CD8-positive, alpha-beta memory T cell (primary cell): ENCODE data around the gene PAAF1. TPM values are rescaled to one million over a fixed set of nuclear protein-coding genes. Genes with fewer than 3 reads are reported as not detected.

Experiments used
- CTCF ChIA-PET: fragments of 350-600 bp; sonication (Branson Sonifier 250); formaldehyde crosslinking; loops from one replicate; lab custom pipeline; 2021; ENCODE audit warnings: antibody characterized with exemption; lab: Charles Lee
- POLR2A ChIA-PET: fragments of 350-600 bp; sonication (Branson Sonifier 250); formaldehyde crosslinking; loops from one replicate; lab custom pipeline; 2021; ENCODE audit warnings: antibody characterized with exemption; lab: Charles Lee
- DNase-seq, 5 donors: peaks; one replicate each; pipeline versions ENCODE4 v3.0.0 to v3.0.0-alpha.2; 2020 to 2022; ENCODE audit warnings: mixed read lengths in 1 of 5
- H3K27ac ChIP-seq: one replicate; pipeline ENCODE4 v1.7.0; 2013; ENCODE audit warnings: low read depth, mild to moderate bottlenecking, low read length, moderate library complexity
- H3K27me3 ChIP-seq: 2 replicates; pipeline ENCODE4 v1.7.0; 2013; ENCODE audit warnings: low read length, mild to moderate bottlenecking; ENCODE audit not compliant: insufficient read depth, poor library complexity, severe bottlenecking
- H3K36me3 ChIP-seq: 2 replicates; pipeline ENCODE4 v1.7.0; 2013; ENCODE audit warnings: mild to moderate bottlenecking, low read length, moderate library complexity; ENCODE audit not compliant: insufficient read depth
- H3K4me1 ChIP-seq: 2 replicates; pipeline ENCODE4 v1.7.0; 2013; ENCODE audit warnings: mild to moderate bottlenecking, low read length, moderate library complexity; ENCODE audit not compliant: insufficient read depth
- H3K4me3 ChIP-seq: 2 replicates; pipeline ENCODE4 v1.7.0; 2013; ENCODE audit warnings: mild to moderate bottlenecking, low read length
- H3K9me3 ChIP-seq: 2 replicates; pipeline ENCODE4 v1.7.0; 2013; ENCODE audit warnings: mild to moderate bottlenecking, low read length
- H3K27ac Mint-ChIP-seq, 8 donors: one replicate each; pipeline ENCODE4 v1.8.0; 2020 to 2021; ENCODE audit warnings: mixed read lengths in 8 of 8, mild to moderate bottlenecking in 6 of 8, inconsistent platforms in 3 of 8, moderate library complexity in 3 of 8
- H3K27me3 Mint-ChIP-seq, 2 donors: one replicate each; pipeline ENCODE4 v1.8.0; 2020 to 2021; ENCODE audit warnings: mixed read lengths in 2 of 2, mild to moderate bottlenecking in 1 of 2, moderate library complexity in 1 of 2
- H3K36me3 Mint-ChIP-seq, 3 donors: one replicate each; pipeline ENCODE4 v1.8.0; 2020 to 2021; ENCODE audit warnings: mixed read lengths in 3 of 3, inconsistent platforms in 1 of 3, mild to moderate bottlenecking in 1 of 3
- H3K4me1 Mint-ChIP-seq, 3 donors: one replicate each; pipeline ENCODE4 v1.8.0; 2020 to 2021; ENCODE audit warnings: mixed read lengths in 3 of 3, inconsistent platforms in 1 of 3, mild to moderate bottlenecking in 1 of 3
- H3K4me3 Mint-ChIP-seq, 7 donors: one replicate each; pipeline ENCODE4 v1.8.0; 2020 to 2021; ENCODE audit warnings: mixed read lengths in 7 of 7, mild to moderate bottlenecking in 6 of 7, moderate library complexity in 4 of 7, inconsistent platforms in 2 of 7
- H3K9me3 Mint-ChIP-seq, 5 donors: one replicate each; pipeline ENCODE4 v1.8.0; 2020 to 2022; ENCODE audit warnings: mixed read lengths in 5 of 5, mild to moderate bottlenecking in 3 of 5, moderate library complexity in 2 of 5, inconsistent platforms in 1 of 5
- polyA plus RNA-seq: library from polyadenylated mRNA; unstranded; fragments of 300-500 nt; fragmentation: Illumina TruSeq; gene quantifications from one replicate; pipeline ENCODE4 v1.2.3, GENCODE V29; 2021
- total RNA-seq, 2 experiments: library from RNA; stranded (reverse); gene quantifications; one replicate each; pipeline ENCODE4 v1.2.3, GENCODE V29; 2021

Gene PAAF1
- total and polyA plus RNA-seq, 3 experiments from 2014 or later: 18.9 to 29.5 (median 27.1) TPM

- Mint-ChIP-seq H3K4me1 (no peaks in the 10 kb centered on the region), H3K4me3 (no peak overlapping the region), H3K27me3 (no peaks in the 10 kb centered on the region), H3K27ac (no peak overlapping the region), H3K9me3 (no peaks in the 10 kb centered on the region), H3K36me3 (peaks cover 7 to 8% (median 7%) of the 10 kb centered on the region in 3 donors)
- Histone ChIP-seq H3K27ac (no peak overlapping the region), H3K4me3 (no peak overlapping the region), H3K4me1 (no peaks in the 10 kb centered on the region), H3K9me3 (no peaks in the 10 kb centered on the region), H3K36me3 (no peaks in the 10 kb centered on the region), H3K27me3 (no peaks in the 10 kb centered on the region)
- CTCF ChIA-PET: no interaction called here
- DNase-seq: no peak
- POLR2A ChIA-PET: no interaction called here
These were observed 62.3 kb downstream of the PAAF1 start for GRCh38 chr11:73939096-73939495.

- peaks cover 0 to 1% of the 10 kb centered on the region in 2 donors for H3K27me3 Mint-ChIP-seq
- no peak overlapping the region for H3K4me3 Mint-ChIP-seq
- H3K4me1 ChIP-seq: no peaks in the 10 kb centered on the region
- CTCF ChIA-PET: no interaction called here
- no peaks in the 10 kb centered on the region for H3K36me3 ChIP-seq
- no peak for DNase-seq
- H3K27ac ChIP-seq: no peak overlapping the region
- no peaks in the 10 kb centered on the region for H3K27me3 ChIP-seq
- POLR2A ChIA-PET: no interaction called here
- no peak overlapping the region for H3K4me3 ChIP-seq
- peaks cover 2 to 8% (median 3%) of the 10 kb centered on the region in 3 donors for H3K36me3 Mint-ChIP-seq
- no peaks in the 10 kb centered on the region for H3K9me3 Mint-ChIP-seq
- no peaks in the 10 kb centered on the region for H3K9me3 ChIP-seq
- H3K27ac Mint-ChIP-seq: no peak overlapping the region
- H3K4me1 Mint-ChIP-seq: no peaks in the 10 kb centered on the region
These were observed 64.2 kb downstream of the PAAF1 start for GRCh38 chr11:73940801-73941570.

GRCh38 chr11:73942010-73942409 lies 65.2 kb downstream of the PAAF1 start:
- H3K4me3 ChIP-seq: no peak overlapping the region
- DNase-seq: no peak
- Mint-ChIP-seq H3K4me3 (no peak overlapping the region), H3K27me3 (peaks cover 0 to 1% of the 10 kb centered on the region in 2 donors), H3K27ac (no peak overlapping the region), H3K36me3 (peaks cover 2 to 8% (median 8%) of the 10 kb centered on the region in 3 donors), H3K9me3 (no peaks in the 10 kb centered on the region), H3K4me1 (no peaks in the 10 kb centered on the region)
- ChIA-PET POLR2A (no interaction called here), CTCF (no interaction called here)
- H3K36me3 ChIP-seq: no peaks in the 10 kb centered on the region
- H3K27ac ChIP-seq: no peak overlapping the region
- no peaks in the 10 kb centered on the region for H3K9me3 ChIP-seq
- no peaks in the 10 kb centered on the region for H3K4me1 ChIP-seq
- no peaks in the 10 kb centered on the region for H3K27me3 ChIP-seq

DNA sequence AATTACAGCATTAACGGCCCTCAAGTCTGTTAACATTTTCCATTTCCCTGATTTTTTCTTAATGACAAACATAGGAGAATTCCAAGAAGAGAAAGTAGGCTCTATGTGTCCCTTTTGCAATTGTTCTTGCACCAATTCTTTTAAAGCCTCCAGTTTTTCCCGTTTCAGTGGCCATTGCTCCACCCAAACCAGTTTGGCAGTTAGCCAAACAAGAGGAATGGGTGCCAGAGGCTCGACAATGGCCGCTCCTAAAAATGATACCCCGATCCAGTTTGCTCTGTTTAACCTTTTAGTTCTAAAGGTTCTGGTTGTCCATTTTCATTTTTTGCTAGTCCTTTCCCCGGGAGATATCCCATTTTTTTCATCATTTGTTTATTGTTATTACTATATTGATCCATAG lies 67.3 kb downstream of the PAAF1 start:
- CTCF ChIA-PET: no interaction called here
- no peaks in the 10 kb centered on the region for H3K9me3 ChIP-seq

GRCh38 chr11:73944901-73945300 lies 68.1 kb downstream of the PAAF1 start:
- H3K27me3 ChIP-seq: no peaks in the 10 kb centered on the region
- POLR2A ChIA-PET: no interaction called here
- H3K27me3 Mint-ChIP-seq: peaks cover 0 to 5% of the 10 kb centered on the region in 2 donors
- no peaks in the 10 kb centered on the region for H3K4me1 ChIP-seq
- H3K36me3 ChIP-seq: no peaks in the 10 kb centered on the region
- CTCF ChIA-PET: no interaction called here
- no peak overlapping the region for H3K4me3 Mint-ChIP-seq
- H3K9me3 ChIP-seq: no peaks in the 10 kb centered on the region
- no peak overlapping the region for H3K27ac ChIP-seq
- H3K27ac Mint-ChIP-seq: no peak overlapping the region
- no peak for DNase-seq
- peaks cover 2 to 13% (median 8%) of the 10 kb centered on the region in 3 donors for H3K36me3 Mint-ChIP-seq
- no peaks in the 10 kb centered on the region for H3K4me1 Mint-ChIP-seq
- no peak overlapping the region for H3K4me3 ChIP-seq
- H3K9me3 Mint-ChIP-seq: no peaks in the 10 kb centered on the region

More for the DNA sequence above, 67.3 kb downstream of the PAAF1 start:
- Mint-ChIP-seq H3K4me1 (no peaks in the 10 kb centered on the region), H3K4me3 (no peak overlapping the region), H3K27me3 (peaks cover 0 to 5% of the 10 kb centered on the region in 2 donors), H3K9me3 (no peaks in the 10 kb centered on the region), H3K36me3 (peaks cover 2 to 13% (median 8%) of the 10 kb centered on the region in 3 donors), H3K27ac (peak overlapping the region in 1 of 8 donors; percentile 2)
- DNase-seq: no peak
- Histone ChIP-seq H3K4me3 (no peak overlapping the region), H3K27ac (no peak overlapping the region), H3K27me3 (no peaks in the 10 kb centered on the region), H3K4me1 (no peaks in the 10 kb centered on the region), H3K36me3 (no peaks in the 10 kb centered on the region)
- POLR2A ChIA-PET: no interaction called here

DNA sequence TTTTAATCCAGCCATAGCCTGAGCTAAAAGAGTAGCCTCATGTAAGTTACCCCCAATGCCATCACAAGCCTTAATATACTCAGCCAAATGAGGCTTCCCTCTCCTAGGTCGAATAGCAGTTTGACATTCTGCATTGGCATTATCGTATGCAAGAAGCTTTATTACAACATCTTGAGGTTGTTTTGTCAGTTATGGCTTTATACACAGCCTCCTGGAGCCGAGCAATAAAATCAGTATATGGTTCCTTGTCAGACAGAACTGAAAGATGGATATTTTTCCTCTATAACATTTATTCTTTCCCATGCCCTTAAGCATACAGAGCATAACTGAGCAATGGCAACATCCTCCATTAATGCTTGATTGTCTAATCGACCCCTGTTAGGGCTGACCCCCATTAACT lies 68.6 kb downstream of the PAAF1 start:
- no peaks in the 10 kb centered on the region for H3K4me1 ChIP-seq
- H3K9me3 Mint-ChIP-seq: no peaks in the 10 kb centered on the region
- H3K27ac ChIP-seq: no peak overlapping the region
- H3K36me3 Mint-ChIP-seq: peaks cover 2 to 13% (median 8%) of the 10 kb centered on the region in 3 donors
- no peak overlapping the region for H3K27ac Mint-ChIP-seq
- H3K27me3 Mint-ChIP-seq: peaks cover 0 to 5% of the 10 kb centered on the region in 2 donors
- CTCF ChIA-PET: no interaction called here
- H3K4me3 ChIP-seq: no peak overlapping the region
- H3K27me3 ChIP-seq: no peaks in the 10 kb centered on the region
- no peaks in the 10 kb centered on the region for H3K9me3 ChIP-seq
- POLR2A ChIA-PET: no interaction called here
- no peak for DNase-seq
- no peaks in the 10 kb centered on the region for H3K4me1 Mint-ChIP-seq
- no peaks in the 10 kb centered on the region for H3K36me3 ChIP-seq
- no peak overlapping the region for H3K4me3 Mint-ChIP-seq

DNA sequence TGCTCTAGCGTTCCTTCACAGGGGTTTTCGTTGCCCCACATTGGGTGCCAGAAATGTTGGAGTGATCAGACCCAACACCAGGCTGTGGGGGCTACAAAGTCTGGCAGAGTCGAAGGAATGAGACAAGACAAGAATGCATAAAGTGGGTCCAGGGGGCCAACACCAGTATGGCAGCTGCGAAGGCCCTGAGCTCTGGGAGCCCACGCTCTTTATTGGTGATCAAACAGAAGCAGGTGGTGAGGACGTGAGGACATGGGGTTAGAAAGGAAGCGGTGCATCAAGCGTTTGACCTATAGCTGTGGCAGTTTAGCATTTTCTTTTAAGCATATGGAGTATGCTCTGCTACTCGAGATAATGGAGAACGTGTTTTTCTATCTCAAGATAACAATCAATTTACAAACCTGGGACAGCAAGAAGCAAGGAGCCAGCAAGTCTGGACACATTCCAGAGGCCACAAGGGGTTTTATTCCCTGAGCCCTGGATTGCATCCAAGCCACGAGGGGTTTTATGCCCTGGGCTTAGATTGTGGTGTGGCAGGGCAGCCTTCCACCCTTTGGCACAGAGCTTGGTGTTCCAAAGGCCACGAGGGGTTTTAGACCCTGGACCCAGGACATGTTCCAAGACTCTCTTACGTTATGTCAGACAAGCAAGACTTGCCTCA lies 70.1 kb downstream of the PAAF1 start:
- CTCF ChIA-PET: no interaction called here
- Mint-ChIP-seq H3K4me1 (no peaks in the 10 kb centered on the region), H3K4me3 (no peak overlapping the region), H3K27ac (peak overlapping the region in 1 of 8 donors; percentile 1), H3K36me3 (peaks cover 0 to 5% (median 4%) of the 10 kb centered on the region in 3 donors), H3K27me3 (peaks cover 0 to 5% of the 10 kb centered on the region in 2 donors), H3K9me3 (no peaks in the 10 kb centered on the region)
- DNase-seq: no peak
- POLR2A ChIA-PET: interaction anchor here (0.7 kb wide), 1 partner anchor 22 kb away, joined by 3 read pairs; no protein-coding TSS in a partner anchor
- no peaks in the 10 kb centered on the region for H3K36me3 ChIP-seq
- no peak overlapping the region for H3K27ac ChIP-seq
- H3K4me1 ChIP-seq: no peaks in the 10 kb centered on the region
- no peaks in the 10 kb centered on the region for H3K9me3 ChIP-seq
- H3K27me3 ChIP-seq: no peaks in the 10 kb centered on the region
- H3K4me3 ChIP-seq: no peak overlapping the region

DNA sequence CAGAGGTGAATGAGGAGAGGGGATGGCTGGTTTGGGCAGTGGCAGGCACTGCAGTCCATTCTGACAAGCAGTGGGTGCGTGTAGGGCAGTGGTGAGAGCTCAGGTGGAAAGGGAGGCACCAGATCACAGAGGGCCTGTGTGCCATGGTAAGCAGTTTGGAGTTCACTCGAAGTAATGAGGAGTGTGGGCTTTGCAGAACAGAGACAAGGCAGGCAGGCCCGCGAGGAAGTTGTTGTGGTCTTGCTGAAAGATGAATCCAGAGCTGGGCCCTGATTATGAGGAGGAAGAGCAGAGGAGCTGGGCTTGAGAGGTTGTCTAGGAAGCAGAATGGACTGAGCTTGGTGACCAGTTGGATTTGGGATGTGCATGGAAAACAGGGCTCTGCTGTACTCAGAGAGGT lies 72.4 kb downstream of the PAAF1 start:
- Histone ChIP-seq H3K9me3 (no peaks in the 10 kb centered on the region), H3K27me3 (no peaks in the 10 kb centered on the region), H3K36me3 (no peaks in the 10 kb centered on the region), H3K4me3 (no peak overlapping the region), H3K4me1 (no peaks in the 10 kb centered on the region), H3K27ac (no peak overlapping the region)
- POLR2A ChIA-PET: no interaction called here
- CTCF ChIA-PET: no interaction called here
- H3K36me3 Mint-ChIP-seq: peaks cover 0 to 4% (median 4%) of the 10 kb centered on the region in 3 donors
- peaks cover 0 to 6% of the 10 kb centered on the region in 2 donors for H3K27me3 Mint-ChIP-seq
- no peak for DNase-seq
- H3K4me3 Mint-ChIP-seq: no peak overlapping the region
- no peaks in the 10 kb centered on the region for H3K9me3 Mint-ChIP-seq
- H3K27ac Mint-ChIP-seq: no peak overlapping the region
- H3K4me1 Mint-ChIP-seq: no peaks in the 10 kb centered on the region
